Measurements from ENCODE around the gene IL22RA1. TPM values are rescaled to one million over a fixed set of nuclear protein-coding genes. Genes with fewer than 3 reads are reported as not detected.
A peak's percentile ranks its signal among the peaks of the same experiment; 100 is the strongest.

The IL22RA1 gene
- total and polyA plus RNA-seq, 9 of the 15 experiments (the other 6 are each of a cell fraction or from before 2014, with no cell fraction given) = not detected

DNA sequence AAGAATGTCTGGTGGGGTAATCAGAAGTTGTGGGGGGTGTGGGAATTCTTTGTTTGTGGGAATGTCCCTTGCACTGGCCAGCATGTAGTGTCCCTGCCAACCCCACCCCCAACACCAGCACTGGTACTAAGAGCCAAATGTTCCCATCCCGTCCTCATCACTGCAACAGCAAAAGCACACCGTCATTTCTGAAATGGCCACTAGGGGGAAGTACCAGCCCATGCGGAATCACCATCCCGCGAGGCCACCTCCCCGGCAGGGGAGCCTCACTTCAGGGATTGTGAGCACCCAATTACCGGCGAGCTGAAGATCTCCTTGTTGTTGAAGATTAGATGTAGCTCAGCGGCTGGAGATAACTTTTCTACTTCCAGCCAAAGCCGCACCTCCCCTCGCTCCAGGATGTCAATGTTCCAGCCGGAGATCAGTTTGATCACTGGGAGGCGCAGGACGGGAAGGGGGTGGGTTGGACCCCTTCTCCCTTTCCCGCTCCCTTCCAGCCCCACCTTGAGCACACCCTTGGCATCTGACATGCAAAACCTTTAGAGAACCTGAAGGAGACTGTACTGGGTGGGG lies 72.0 kb downstream of the IL22RA1 start (continued):
- TF ChIP-seq NONO (IDR thresholded peaks at IDR 0.05; ENCODE audit: low read depth in 2 of 2, low read length in 1 of 2) (no peak), CBX5 (IDR thresholded peaks at IDR 0.05; ENCODE audit: borderline replicate concordance, low read depth) (no peak), ZNF436 (CRISPR knock-in tag; IDR thresholded peaks at IDR 0.05) (no peak), NFYB (IDR thresholded peaks at IDR 0.05; ENCODE audit: extremely low read depth, insufficient read length) (no peak), FIP1L1 (IDR thresholded peaks at IDR 0.05; ENCODE audit: low read depth, low read length, poor library complexity, severe bottlenecking) (no peak), RBM14 (IDR thresholded peaks at IDR 0.05; ENCODE audit: borderline replicate concordance, insufficient read depth, low read depth, low read length) (no peak), NFATC3 (IDR thresholded peaks at IDR 0.05) (no peak), MTA1 (IDR thresholded peaks at IDR 0.05; ENCODE audit: borderline replicate concordance) (no peak), ZNF589 (CRISPR knock-in tag; IDR thresholded peaks at IDR 0.05; ENCODE audit: low read depth) (no peak), NCOA1 (IDR thresholded peaks at IDR 0.05; ENCODE audit: low read depth) (no peak), MTA2 (IDR thresholded peaks at IDR 0.05; ENCODE audit: low read depth) (no peak), KLF1 (tag; IDR thresholded peaks at IDR 0.05) (no peak), ZNF707 (CRISPR knock-in tag; conservative IDR thresholded peaks at IDR 0.05) (no peak)
- TF ChIP-seq, protein P1, sequence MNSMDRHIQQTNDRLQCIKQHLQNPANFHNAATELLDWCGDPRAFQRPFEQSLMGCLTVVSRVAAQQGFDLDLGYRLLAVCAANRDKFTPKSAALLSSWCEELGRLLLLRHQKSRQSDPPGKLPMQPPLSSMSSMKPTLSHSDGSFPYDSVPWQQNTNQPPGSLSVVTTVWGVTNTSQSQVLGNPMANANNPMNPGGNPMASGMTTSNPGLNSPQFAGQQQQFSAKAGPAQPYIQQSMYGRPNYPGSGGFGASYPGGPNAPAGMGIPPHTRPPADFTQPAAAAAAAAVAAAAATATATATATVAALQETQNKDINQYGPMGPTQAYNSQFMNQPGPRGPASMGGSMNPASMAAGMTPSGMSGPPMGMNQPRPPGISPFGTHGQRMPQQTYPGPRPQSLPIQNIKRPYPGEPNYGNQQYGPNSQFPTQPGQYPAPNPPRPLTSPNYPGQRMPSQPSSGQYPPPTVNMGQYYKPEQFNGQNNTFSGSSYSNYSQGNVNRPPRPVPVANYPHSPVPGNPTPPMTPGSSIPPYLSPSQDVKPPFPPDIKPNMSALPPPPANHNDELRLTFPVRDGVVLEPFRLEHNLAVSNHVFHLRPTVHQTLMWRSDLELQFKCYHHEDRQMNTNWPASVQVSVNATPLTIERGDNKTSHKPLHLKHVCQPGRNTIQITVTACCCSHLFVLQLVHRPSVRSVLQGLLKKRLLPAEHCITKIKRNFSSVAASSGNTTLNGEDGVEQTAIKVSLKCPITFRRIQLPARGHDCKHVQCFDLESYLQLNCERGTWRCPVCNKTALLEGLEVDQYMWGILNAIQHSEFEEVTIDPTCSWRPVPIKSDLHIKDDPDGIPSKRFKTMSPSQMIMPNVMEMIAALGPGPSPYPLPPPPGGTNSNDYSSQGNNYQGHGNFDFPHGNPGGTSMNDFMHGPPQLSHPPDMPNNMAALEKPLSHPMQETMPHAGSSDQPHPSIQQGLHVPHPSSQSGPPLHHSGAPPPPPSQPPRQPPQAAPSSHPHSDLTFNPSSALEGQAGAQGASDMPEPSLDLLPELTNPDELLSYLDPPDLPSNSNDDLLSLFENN (IDR thresholded peaks at IDR 0.05; ENCODE audit: low read depth in 2 of 2, low read length in 2 of 2) = no peak
- TF ChIP-seq, protein P2, sequence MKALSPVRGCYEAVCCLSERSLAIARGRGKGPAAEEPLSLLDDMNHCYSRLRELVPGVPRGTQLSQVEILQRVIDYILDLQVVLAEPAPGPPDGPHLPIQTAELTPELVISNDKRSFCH (CRISPR knock-in tag; IDR thresholded peaks at IDR 0.05) = no peak
- TF ChIP-seq, protein P2 (tag; IDR thresholded peaks at IDR 0.05) = no peak
- TF ChIP-seq, protein P3, sequence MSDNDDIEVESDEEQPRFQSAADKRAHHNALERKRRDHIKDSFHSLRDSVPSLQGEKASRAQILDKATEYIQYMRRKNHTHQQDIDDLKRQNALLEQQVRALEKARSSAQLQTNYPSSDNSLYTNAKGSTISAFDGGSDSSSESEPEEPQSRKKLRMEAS (CRISPR knock-in tag; IDR thresholded peaks at IDR 0.05) = peak; percentile 47
- TF ChIP-seq, protein P4, sequence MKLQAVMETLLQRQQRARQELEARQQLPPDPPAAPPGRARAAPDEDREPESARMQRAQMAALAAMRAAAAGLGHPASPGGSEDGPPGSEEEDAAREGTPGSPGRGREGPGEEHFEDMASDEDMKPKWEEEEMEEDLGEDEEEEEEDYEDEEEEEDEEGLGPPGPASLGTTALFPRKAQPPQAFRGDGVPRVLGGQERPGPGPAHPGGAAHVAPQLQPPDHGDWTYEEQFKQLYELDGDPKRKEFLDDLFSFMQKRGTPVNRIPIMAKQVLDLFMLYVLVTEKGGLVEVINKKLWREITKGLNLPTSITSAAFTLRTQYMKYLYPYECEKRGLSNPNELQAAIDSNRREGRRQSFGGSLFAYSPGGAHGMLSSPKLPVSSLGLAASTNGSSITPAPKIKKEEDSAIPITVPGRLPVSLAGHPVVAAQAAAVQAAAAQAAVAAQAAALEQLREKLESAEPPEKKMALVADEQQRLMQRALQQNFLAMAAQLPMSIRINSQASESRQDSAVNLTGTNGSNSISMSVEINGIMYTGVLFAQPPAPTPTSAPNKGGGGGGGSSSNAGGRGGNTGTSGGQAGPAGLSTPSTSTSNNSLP (IDR thresholded peaks at IDR 0.05; ENCODE audit: borderline replicate concordance, low read depth, low read length) = no peak
- TF ChIP-seq, protein P5, sequence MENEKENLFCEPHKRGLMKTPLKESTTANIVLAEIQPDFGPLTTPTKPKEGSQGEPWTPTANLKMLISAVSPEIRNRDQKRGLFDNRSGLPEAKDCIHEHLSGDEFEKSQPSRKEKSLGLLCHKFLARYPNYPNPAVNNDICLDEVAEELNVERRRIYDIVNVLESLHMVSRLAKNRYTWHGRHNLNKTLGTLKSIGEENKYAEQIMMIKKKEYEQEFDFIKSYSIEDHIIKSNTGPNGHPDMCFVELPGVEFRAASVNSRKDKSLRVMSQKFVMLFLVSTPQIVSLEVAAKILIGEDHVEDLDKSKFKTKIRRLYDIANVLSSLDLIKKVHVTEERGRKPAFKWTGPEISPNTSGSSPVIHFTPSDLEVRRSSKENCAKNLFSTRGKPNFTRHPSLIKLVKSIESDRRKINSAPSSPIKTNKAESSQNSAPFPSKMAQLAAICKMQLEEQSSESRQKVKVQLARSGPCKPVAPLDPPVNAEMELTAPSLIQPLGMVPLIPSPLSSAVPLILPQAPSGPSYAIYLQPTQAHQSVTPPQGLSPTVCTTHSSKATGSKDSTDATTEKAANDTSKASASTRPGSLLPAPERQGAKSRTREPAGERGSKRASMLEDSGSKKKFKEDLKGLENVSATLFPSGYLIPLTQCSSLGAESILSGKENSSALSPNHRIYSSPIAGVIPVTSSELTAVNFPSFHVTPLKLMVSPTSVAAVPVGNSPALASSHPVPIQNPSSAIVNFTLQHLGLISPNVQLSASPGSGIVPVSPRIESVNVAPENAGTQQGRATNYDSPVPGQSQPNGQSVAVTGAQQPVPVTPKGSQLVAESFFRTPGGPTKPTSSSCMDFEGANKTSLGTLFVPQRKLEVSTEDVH (IDR thresholded peaks at IDR 0.05; ENCODE audit: low read depth, partially characterized antibody) = no peak

All from K562 (cell line).